Duodenal mucosa (tissue), 2 donors: Measurements from ENCODE around the gene ZCCHC2.
A peak's percentile ranks its signal among the peaks of the same experiment; 100 is the strongest.

Experiments
- H3K27ac ChIP-seq: one replicate; pipeline ENCODE4 v1.7.0; 2013; ENCODE audit warnings: low read depth, low read length
- H3K27me3 ChIP-seq, 2 donors: one replicate each; pipeline ENCODE4 v1.7.0; 2013; ENCODE audit warnings: low read length in 2 of 2, control low read depth in 1 of 2; ENCODE audit not compliant: insufficient read depth in 2 of 2, control insufficient read depth in 1 of 2
- H3K36me3 ChIP-seq, 2 donors: one replicate each; pipeline ENCODE4 v1.7.0; 2013; ENCODE audit warnings: low read length in 2 of 2, control low read depth in 1 of 2; ENCODE audit not compliant: insufficient read depth in 2 of 2, control insufficient read depth in 1 of 2
- H3K4me1 ChIP-seq, 2 donors: one replicate each; pipeline ENCODE4 v1.7.0; 2013; ENCODE audit warnings: low read length in 2 of 2, control low read depth in 1 of 2; ENCODE audit not compliant: insufficient read depth in 2 of 2, control insufficient read depth in 1 of 2
- H3K4me3 ChIP-seq, 2 donors: one replicate each; pipeline ENCODE4 v1.7.0; 2013; ENCODE audit warnings: low read length in 2 of 2, low read depth in 1 of 2
- H3K9ac ChIP-seq, 2 donors: one replicate each; pipeline ENCODE4 v1.7.0; 2013; ENCODE audit warnings: low read length in 2 of 2, low read depth in 1 of 2
- H3K9me3 ChIP-seq, 2 donors: one replicate each; pipeline ENCODE4 v1.7.0; 2013; ENCODE audit warnings: low read length in 2 of 2, control low read depth in 1 of 2; ENCODE audit not compliant: control insufficient read depth in 1 of 2

Gene ZCCHC2

GRCh38 chr18:62509779-62510178, 13.0 kb upstream of the ZCCHC2 start:
- Histone ChIP-seq H3K27me3 (no peaks in the 10 kb centered on the region), H3K27ac (no peak overlapping the region), H3K9me3 (peaks cover 16 to 27% of the 10 kb centered on the region in 2 donors)

GRCh38 chr18:62510789-62511188, 12.0 kb upstream of the ZCCHC2 start:
- H3K9me3 ChIP-seq = peaks cover 16 to 30% of the 10 kb centered on the region in 2 donors
- no peaks in the 10 kb centered on the region for H3K36me3 ChIP-seq
- H3K27me3 ChIP-seq = no peaks in the 10 kb centered on the region
- H3K4me1 ChIP-seq = peaks cover 13 to 24% of the 10 kb centered on the region in 2 donors
- H3K27ac ChIP-seq = no peak overlapping the region
- no peak overlapping the region for H3K4me3 ChIP-seq
- no peak overlapping the region for H3K9ac ChIP-seq

More at GRCh38 chr18:62509779-62510178, 13.0 kb upstream of the ZCCHC2 start:
- H3K9ac ChIP-seq = no peak overlapping the region
- H3K4me1 ChIP-seq = peaks cover 17 to 27% of the 10 kb centered on the region in 2 donors
- no peak overlapping the region for H3K4me3 ChIP-seq
- no peaks in the 10 kb centered on the region for H3K36me3 ChIP-seq

GRCh38 chr18:62512532-62512931, 10.3 kb upstream of the ZCCHC2 start:
- H3K36me3 ChIP-seq = no peaks in the 10 kb centered on the region
- peaks cover 16 to 30% of the 10 kb centered on the region in 2 donors for H3K9me3 ChIP-seq
- H3K27me3 ChIP-seq = no peaks in the 10 kb centered on the region

GRCh38 chr18:62512996-62513395, 9.8 kb upstream of the ZCCHC2 start:
- H3K4me1 ChIP-seq = peaks cover 5 to 14% of the 10 kb centered on the region in 2 donors
- no peak overlapping the region for H3K27ac ChIP-seq
- H3K4me3 ChIP-seq = no peak overlapping the region
- H3K36me3 ChIP-seq = no peaks in the 10 kb centered on the region
- no peak overlapping the region for H3K9ac ChIP-seq
- no peaks in the 10 kb centered on the region for H3K27me3 ChIP-seq
- peaks cover 16 to 30% of the 10 kb centered on the region in 2 donors for H3K9me3 ChIP-seq

More at GRCh38 chr18:62512532-62512931, 10.3 kb upstream of the ZCCHC2 start:
- Histone ChIP-seq H3K9ac (no peak overlapping the region), H3K27ac (no peak overlapping the region), H3K4me3 (no peak overlapping the region), H3K4me1 (peaks cover 5 to 18% of the 10 kb centered on the region in 2 donors)

GRCh38 chr18:62514570-62514969, 8.3 kb upstream of the ZCCHC2 start:
- no peak overlapping the region for H3K9ac ChIP-seq
- no peak overlapping the region for H3K27ac ChIP-seq
- H3K36me3 ChIP-seq = no peaks in the 10 kb centered on the region
- H3K4me1 ChIP-seq = peaks cover 3 to 5% of the 10 kb centered on the region in 2 donors
- no peaks in the 10 kb centered on the region for H3K27me3 ChIP-seq
- no peak overlapping the region for H3K4me3 ChIP-seq
- peaks cover 16 to 30% of the 10 kb centered on the region in 2 donors for H3K9me3 ChIP-seq

- H3K27ac ChIP-seq = no peak overlapping the region
- H3K36me3 ChIP-seq = no peaks in the 10 kb centered on the region
- peaks cover 16 to 30% of the 10 kb centered on the region in 2 donors for H3K9me3 ChIP-seq
- no peak overlapping the region for H3K9ac ChIP-seq
- no peaks in the 10 kb centered on the region for H3K27me3 ChIP-seq
- peaks cover 0 to 3% of the 10 kb centered on the region in 2 donors for H3K4me1 ChIP-seq
- H3K4me3 ChIP-seq = no peak overlapping the region
Observed at GRCh38 chr18:62516242-62516641, 6.6 kb upstream of the ZCCHC2 start.

GRCh38 chr18:62518460-62519375, 4.1 kb upstream of the ZCCHC2 start:
- H3K9ac ChIP-seq = no peak overlapping the region
- H3K4me3 ChIP-seq = no peak overlapping the region
- no peaks in the 10 kb centered on the region for H3K36me3 ChIP-seq
- peaks cover 7 to 13% of the 10 kb centered on the region in 2 donors for H3K9me3 ChIP-seq
- no peak overlapping the region for H3K27ac ChIP-seq
- H3K27me3 ChIP-seq = no peaks in the 10 kb centered on the region
- peaks cover 3 to 8% of the 10 kb centered on the region in 2 donors for H3K4me1 ChIP-seq

- no peak overlapping the region for H3K9ac ChIP-seq
- peaks cover 3 to 8% of the 10 kb centered on the region in 2 donors for H3K4me1 ChIP-seq
- no peak overlapping the region for H3K4me3 ChIP-seq
- H3K27ac ChIP-seq = no peak overlapping the region
- no peaks in the 10 kb centered on the region for H3K27me3 ChIP-seq
- H3K9me3 ChIP-seq = peaks cover under 1 to 4% of the 10 kb centered on the region in 2 donors
- no peaks in the 10 kb centered on the region for H3K36me3 ChIP-seq
Observed at GRCh38 chr18:62519684-62520083, 3.1 kb upstream of the ZCCHC2 start.

- H3K9ac ChIP-seq = no peak overlapping the region
- peak overlapping the region in 1 of 2 donors; percentile 83 for H3K4me3 ChIP-seq
- H3K27me3 ChIP-seq = no peaks in the 10 kb centered on the region
- no peak overlapping the region for H3K27ac ChIP-seq
- H3K36me3 ChIP-seq = no peaks in the 10 kb centered on the region
- peaks cover 8 to 9% of the 10 kb centered on the region in 2 donors for H3K4me1 ChIP-seq
- no peaks in the 10 kb centered on the region for H3K9me3 ChIP-seq
Observed at GRCh38 chr18:62521082-62521481, 1.7 kb upstream of the ZCCHC2 start.

GRCh38 chr18:62521593-62521992, 1.2 kb upstream of the ZCCHC2 start:
- no peaks in the 10 kb centered on the region for H3K9me3 ChIP-seq
- H3K9ac ChIP-seq = no peak overlapping the region
- H3K27ac ChIP-seq = no peak overlapping the region
- H3K4me1 ChIP-seq = peaks cover 8 to 9% of the 10 kb centered on the region in 2 donors
- H3K27me3 ChIP-seq = no peaks in the 10 kb centered on the region
- peak overlapping the region; percentile 83 to 84 for H3K4me3 ChIP-seq
- no peaks in the 10 kb centered on the region for H3K36me3 ChIP-seq
